ENCODE data around the gene ARAP2. TPM values are rescaled to one million over a fixed set of nuclear protein-coding genes. Genes with fewer than 3 reads are reported as not detected.

Gene ARAP2
- total and polyA plus RNA-seq, 2 experiments from 2014 or later, result 5.9 to 22.7 TPM

DNA sequence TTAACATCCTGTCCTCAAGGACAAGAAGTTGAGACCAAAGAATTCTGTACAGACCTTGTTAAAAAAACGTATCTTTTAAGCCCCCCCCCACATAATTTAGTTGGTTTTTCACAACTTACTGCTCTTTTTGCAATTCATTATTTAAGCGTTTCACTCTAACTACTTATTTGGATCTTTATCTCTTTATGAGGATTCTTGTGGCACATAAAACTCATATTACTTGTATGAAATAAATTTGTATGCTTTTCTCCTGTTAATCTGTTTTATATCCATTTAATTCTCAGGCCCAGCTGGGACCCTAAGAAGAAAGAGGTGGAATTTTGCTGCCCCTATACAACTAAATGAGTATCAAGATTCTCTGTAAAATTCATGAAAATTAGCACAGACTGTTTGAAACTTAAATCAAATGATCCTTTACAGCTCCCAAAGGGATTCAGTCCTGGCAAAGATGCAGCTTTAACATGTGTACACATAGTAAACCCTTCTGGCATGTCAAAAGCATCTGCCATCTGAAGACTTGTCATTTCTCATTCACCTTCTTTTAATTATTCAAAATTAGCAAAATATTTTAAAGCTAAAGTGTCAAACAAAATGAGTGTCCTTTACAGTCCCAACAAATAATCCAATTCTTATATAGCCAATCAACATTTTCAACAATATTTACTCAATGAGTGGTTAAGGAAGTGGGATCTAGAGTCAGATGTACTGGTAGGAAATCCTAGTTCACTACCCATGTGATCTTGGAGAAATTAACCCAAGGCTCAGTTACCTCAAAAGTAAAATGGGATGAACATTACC, 17.7 kb downstream of the ARAP2 start:
- H2AFZ ChIP-seq, result no peak overlapping the region
- WGBS (ENCODE audit: low lambda C conversion rate, missing lambda C conversion rate), result 63% methylated on average over 2 of the region's 2 CpGs

DNA sequence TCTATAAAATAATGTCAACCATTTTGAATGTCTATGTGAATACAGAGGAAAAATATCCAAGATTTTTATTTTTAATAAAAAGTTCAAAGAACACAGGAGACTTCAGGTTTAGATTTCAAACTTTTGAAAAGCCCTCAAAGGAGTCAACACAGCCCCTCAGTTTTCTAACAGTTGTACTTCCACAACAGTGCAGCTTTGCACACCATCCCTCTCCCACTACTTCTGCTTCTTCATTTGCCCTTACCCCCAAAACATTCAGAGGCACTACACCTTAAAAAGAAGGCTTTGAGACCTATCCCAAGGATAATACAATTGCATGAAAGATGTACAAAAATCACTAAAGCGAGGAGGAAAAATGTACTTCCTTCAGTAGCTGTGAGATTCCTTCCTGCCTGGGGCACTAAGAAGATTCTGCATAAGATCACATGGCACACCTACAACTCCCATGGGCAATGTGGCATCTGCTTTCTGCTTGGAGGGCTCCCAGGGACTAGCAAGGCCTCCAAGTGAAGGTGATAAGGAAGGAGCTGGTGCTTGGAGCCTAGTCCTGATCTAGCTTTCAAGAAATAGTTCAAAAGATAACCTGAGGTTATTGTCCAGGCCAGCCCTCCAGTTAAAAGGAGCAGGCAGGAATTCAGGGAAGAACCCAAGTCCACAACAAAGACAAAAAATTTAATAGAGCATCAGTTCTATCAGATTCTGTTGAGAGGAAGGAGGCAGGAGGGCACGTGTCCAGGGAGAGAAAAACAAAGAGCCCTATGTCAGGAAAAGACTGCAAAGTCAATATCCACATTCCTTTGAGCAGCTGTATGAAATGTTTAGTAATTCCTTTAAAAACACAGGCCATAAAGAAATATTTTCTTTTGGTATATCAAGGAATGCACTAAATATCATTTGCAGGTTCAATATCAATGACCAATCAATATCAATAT, 19.1 kb downstream of the ARAP2 start:
- no peaks in the 10 kb centered on the region for H3K9me3 ChIP-seq (ENCODE audit: low read depth)
- DNase-seq (ENCODE audit: low spot score), result no peak
- no peak overlapping the region for H3K4me2 ChIP-seq
- H3K4me1 ChIP-seq (ENCODE audit: insufficient read depth), result no peaks in the 10 kb centered on the region
- 62% methylated on average over 2 of the region's 2 CpGs for WGBS (ENCODE audit: low lambda C conversion rate, missing lambda C conversion rate)
- no peaks in the 10 kb centered on the region for H3K36me3 ChIP-seq (replicated peaks; ENCODE audit: insufficient read depth, low read depth)
- no peaks in the 10 kb centered on the region for H4K20me1 ChIP-seq (ENCODE audit: insufficient read depth, poor library complexity, severe bottlenecking)
- no peak overlapping the region for H3K4me3 ChIP-seq
- no peak overlapping the region for H3K27ac ChIP-seq
- peaks cover 18% of the 10 kb centered on the region for H3K79me2 ChIP-seq
- TF ChIP-seq, protein P1, sequence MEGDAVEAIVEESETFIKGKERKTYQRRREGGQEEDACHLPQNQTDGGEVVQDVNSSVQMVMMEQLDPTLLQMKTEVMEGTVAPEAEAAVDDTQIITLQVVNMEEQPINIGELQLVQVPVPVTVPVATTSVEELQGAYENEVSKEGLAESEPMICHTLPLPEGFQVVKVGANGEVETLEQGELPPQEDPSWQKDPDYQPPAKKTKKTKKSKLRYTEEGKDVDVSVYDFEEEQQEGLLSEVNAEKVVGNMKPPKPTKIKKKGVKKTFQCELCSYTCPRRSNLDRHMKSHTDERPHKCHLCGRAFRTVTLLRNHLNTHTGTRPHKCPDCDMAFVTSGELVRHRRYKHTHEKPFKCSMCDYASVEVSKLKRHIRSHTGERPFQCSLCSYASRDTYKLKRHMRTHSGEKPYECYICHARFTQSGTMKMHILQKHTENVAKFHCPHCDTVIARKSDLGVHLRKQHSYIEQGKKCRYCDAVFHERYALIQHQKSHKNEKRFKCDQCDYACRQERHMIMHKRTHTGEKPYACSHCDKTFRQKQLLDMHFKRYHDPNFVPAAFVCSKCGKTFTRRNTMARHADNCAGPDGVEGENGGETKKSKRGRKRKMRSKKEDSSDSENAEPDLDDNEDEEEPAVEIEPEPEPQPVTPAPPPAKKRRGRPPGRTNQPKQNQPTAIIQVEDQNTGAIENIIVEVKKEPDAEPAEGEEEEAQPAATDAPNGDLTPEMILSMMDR (IDR thresholded peaks at IDR 0.05; ENCODE audit: poor library complexity), result no peak
- TF ChIP-seq EZH2 (IDR thresholded peaks at IDR 0.05; ENCODE audit: borderline replicate concordance) (no peak), EZH2phosphoT487 (IDR thresholded peaks at IDR 0.05; ENCODE audit: low read depth, severe bottlenecking, unreplicated experiment) (no peak)
- no peak overlapping the region for H2AFZ ChIP-seq
- H3K27me3 ChIP-seq, result no peaks in the 10 kb centered on the region
- H3K9me2 ChIP-seq (replicated peaks; ENCODE audit: insufficient read depth), result no peaks in the 10 kb centered on the region

More for the DNA sequence above, 17.7 kb downstream of the ARAP2 start:
- Histone ChIP-seq H3K4me1 (ENCODE audit: insufficient read depth) (no peaks in the 10 kb centered on the region), H3K4me3 (no peak overlapping the region), H3K9me3 (ENCODE audit: low read depth) (no peaks in the 10 kb centered on the region), H3K9me2 (replicated peaks; ENCODE audit: insufficient read depth) (no peaks in the 10 kb centered on the region), H3K79me2 (peaks cover 21% of the 10 kb centered on the region), H3K4me2 (no peak overlapping the region), H3K27ac (no peak overlapping the region), H4K20me1 (ENCODE audit: insufficient read depth, poor library complexity, severe bottlenecking) (no peaks in the 10 kb centered on the region), H3K27me3 (no peaks in the 10 kb centered on the region), H3K36me3 (replicated peaks; ENCODE audit: insufficient read depth, low read depth) (no peaks in the 10 kb centered on the region)
- TF ChIP-seq, protein P1 (IDR thresholded peaks at IDR 0.05; ENCODE audit: poor library complexity), result no peak
- TF ChIP-seq EZH2 (IDR thresholded peaks at IDR 0.05; ENCODE audit: borderline replicate concordance), result no peak
- TF ChIP-seq EZH2phosphoT487 (IDR thresholded peaks at IDR 0.05; ENCODE audit: low read depth, severe bottlenecking, unreplicated experiment), result no peak
- DNase-seq (ENCODE audit: low spot score), result no peak

DNA sequence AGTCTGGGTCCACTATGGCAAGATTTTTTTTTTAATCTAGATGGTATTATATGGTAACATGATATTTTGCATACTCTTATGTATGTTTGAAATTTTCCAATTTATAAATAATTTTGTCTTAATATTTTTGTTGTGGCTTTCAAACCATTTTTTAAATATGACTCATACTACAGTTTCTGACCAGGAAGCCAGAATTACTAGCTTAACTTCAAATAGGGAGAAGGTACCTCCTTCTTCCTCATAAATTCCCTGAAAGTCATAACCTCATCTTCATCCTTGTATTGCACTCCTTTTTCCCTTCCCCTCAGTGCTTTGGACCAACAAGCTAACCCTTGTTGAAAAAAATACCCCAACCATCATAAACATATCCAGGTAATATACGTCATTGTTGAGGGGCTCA, 21.6 kb downstream of the ARAP2 start:
- Histone ChIP-seq H3K9me3 (ENCODE audit: low read depth) (no peaks in the 10 kb centered on the region), H4K20me1 (ENCODE audit: insufficient read depth, poor library complexity, severe bottlenecking) (no peaks in the 10 kb centered on the region), H3K4me1 (ENCODE audit: insufficient read depth) (no peaks in the 10 kb centered on the region), H3K4me2 (no peak overlapping the region), H3K27me3 (no peaks in the 10 kb centered on the region), H3K9me2 (replicated peaks; ENCODE audit: insufficient read depth) (no peaks in the 10 kb centered on the region), H3K27ac (no peak overlapping the region), H3K79me2 (peaks cover 21% of the 10 kb centered on the region), H3K4me3 (no peak overlapping the region), H2AFZ (no peak overlapping the region), H3K36me3 (replicated peaks; ENCODE audit: insufficient read depth, low read depth) (no peaks in the 10 kb centered on the region)
- WGBS (ENCODE audit: low lambda C conversion rate, missing lambda C conversion rate), result 95% methylated on average over 1 of the region's 1 CpG
- TF ChIP-seq, protein P1 (IDR thresholded peaks at IDR 0.05; ENCODE audit: poor library complexity), result no peak
- TF ChIP-seq EZH2 (IDR thresholded peaks at IDR 0.05; ENCODE audit: borderline replicate concordance), result no peak
- TF ChIP-seq EZH2phosphoT487 (IDR thresholded peaks at IDR 0.05; ENCODE audit: low read depth, severe bottlenecking, unreplicated experiment), result no peak
- DNase-seq (ENCODE audit: low spot score), result no peak
